Right renal pelvis (tissue), 4 donors: ENCODE data around the gene NME4. TPM values are rescaled to one million over a fixed set of nuclear protein-coding genes. Genes with fewer than 3 reads are reported as not detected.
"Not testable (repeated sequence)": the region's sequence is repeated elsewhere in the genome, so short reads cannot be mapped to it uniquely, and the experiment has no call there.

Experiments used
- DNase-seq, 4 donors: peaks; one replicate each; pipeline ENCODE4 v3.0.0-alpha.2; 2013; ENCODE audit warnings: low read depth in 4 of 4, low spot score in 3 of 4, missing footprints in 1 of 4
- polyA plus RNA-seq, 4 donors: library from polyadenylated mRNA; unstranded; fragments of 120-200 nt; gene quantifications; one replicate each; pipeline ENCODE4 v1.2.1, GENCODE V29; 2013; ENCODE audit not compliant: insufficient read length in 4 of 4

Gene NME4
- polyA plus RNA-seq, result 100 to 1,000 TPM; 110 to 143 (median 117) TPM

DNA sequence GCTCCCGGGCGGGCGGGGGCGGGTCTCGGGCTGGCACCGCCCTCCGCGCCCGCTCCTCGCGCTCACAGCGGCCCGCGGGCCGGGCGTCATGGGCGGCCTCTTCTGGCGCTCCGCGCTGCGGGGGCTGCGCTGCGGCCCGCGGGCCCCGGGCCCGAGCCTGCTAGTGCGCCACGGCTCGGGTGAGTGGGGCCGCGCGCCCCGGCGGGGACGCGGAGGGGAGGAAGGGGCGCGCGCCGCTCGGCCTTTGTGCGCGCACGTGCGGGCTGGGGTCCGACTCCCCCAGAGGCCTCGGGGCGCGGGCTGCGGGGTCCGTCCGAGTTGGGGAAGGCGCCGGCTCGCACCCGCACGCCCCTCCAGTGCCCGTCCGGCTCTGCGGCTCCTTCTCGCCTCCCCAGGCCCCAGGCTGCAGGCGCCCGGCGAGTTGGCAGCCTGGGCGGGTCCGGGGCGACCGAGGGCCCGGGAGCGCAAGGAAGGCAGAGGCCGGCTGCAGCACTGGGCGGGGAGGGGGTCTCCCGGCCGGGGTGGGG is at the start of gene NME4:
Gene NME4, plus strand, starts transcription at position 65 of the 527 bp plus-strand sequence. Its CDS starts 24 bp downstream, at position 89.
- no peak for DNase-seq

DNA sequence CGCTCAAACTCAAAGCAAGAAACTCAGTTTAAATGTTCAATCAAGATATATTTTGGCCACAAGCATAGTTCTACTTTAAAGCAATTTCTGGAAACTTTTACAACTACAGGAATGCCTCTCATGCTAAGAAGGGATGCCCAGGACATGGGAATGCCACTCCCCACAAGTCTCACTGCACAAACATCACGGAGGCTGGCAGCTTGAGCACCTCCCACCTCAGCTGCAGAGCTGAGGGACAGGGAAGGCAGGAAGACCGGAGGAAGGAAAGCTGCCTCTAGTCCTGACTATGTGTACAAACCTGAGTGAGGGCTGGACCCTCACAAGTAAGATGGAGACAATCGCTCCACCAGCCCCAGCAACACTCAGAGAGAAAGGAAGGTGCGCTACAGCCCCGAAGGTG is 49.8 kb upstream of the NME4 start:
- DNase-seq, result no peak

DNA sequence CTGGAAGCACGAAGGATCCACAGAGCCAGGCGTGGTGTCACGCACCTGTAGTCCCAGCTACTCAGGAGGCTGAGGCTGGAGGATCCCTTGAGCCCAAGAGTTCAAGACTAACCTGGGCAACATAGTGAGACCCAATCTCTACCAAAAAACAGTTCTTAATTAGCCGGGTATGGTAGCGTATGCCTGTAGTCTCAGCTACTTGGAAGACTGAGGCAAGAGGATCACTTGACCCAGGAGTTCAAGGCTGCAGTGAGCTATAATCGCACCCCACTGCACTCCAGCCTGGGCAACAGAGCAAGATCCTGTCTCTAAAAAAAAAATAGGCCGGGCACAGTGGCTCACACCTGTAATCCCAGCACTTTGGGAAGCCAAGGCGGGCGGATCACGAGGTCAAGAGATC is 48.5 kb upstream of the NME4 start:
- DNase-seq, result not testable (repeated sequence)

DNA sequence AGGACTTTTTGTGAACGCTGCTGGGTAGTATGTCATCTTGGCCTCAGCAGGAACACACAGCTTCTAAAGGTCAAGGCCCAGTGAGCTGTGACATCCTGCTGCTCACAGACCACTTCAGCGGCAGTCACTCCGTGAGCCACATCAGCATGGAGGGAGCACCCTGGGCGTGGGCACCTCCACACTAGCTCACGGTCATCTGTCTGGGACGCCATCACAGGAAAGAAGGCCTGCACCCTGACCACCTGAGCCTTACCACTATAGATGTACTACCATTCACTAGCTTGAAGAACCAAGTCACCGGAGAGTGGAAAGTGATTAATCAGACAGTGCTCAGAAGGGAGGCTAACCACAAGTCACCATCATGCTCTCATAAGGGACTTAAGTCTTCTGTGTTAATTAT is 47.8 kb upstream of the NME4 start:
- DNase-seq, result no peak

DNA sequence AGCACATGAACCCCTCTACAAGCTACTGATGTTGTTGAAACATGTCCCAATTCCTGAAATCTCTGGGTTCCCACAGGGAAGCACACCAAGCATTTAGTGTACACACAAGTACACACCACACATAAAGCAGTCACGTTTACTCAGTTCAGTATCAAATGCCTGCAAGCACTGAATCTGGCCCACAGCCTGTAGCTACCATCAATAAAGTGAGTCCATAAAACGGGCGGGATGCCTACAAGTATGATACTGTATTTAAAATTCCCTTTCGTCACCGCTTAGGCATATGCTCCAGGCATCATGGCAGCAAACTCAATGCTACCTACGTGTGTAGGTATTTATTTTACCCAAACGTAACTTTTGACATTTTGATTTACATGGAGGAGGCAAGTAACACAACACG is 46.8 kb upstream of the NME4 start:
- no peak for DNase-seq

DNA sequence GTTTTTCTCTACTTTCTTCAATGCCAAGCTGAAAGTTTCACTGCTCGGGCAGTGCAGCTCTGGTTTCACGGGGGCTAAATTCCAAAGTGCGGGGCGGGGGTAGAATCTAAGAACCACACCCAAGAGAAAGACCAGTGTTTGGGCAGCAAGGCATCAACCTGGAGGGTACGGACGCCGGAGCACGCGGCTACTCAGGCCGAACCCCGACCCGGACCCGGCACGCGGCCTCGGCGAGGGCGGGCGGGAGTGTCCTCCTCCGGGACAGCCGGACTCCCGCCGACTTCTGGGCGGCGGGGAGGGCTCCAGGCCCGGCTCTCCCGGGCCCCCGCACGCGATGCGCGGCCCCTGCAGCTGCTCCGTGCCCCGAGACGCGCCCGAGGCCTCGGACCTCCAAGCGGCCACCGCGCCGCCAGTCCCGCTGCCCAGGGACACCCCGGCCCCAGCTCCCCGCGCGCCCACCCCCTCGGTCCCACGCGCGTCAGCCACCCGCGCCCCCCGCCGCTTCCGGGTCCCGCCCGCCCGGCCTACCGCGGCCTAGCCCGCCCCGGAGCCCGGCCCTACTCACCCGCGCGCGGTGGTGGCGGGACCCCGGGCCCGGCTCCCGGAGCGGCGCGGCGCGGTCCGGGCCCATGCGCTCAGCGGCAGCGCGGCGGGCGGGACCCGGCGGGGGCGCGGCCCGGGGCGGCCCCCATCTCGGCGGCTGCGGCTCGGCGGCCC is 45.0 kb upstream of the NME4 start:
- DNase-seq, result no peak

DNA sequence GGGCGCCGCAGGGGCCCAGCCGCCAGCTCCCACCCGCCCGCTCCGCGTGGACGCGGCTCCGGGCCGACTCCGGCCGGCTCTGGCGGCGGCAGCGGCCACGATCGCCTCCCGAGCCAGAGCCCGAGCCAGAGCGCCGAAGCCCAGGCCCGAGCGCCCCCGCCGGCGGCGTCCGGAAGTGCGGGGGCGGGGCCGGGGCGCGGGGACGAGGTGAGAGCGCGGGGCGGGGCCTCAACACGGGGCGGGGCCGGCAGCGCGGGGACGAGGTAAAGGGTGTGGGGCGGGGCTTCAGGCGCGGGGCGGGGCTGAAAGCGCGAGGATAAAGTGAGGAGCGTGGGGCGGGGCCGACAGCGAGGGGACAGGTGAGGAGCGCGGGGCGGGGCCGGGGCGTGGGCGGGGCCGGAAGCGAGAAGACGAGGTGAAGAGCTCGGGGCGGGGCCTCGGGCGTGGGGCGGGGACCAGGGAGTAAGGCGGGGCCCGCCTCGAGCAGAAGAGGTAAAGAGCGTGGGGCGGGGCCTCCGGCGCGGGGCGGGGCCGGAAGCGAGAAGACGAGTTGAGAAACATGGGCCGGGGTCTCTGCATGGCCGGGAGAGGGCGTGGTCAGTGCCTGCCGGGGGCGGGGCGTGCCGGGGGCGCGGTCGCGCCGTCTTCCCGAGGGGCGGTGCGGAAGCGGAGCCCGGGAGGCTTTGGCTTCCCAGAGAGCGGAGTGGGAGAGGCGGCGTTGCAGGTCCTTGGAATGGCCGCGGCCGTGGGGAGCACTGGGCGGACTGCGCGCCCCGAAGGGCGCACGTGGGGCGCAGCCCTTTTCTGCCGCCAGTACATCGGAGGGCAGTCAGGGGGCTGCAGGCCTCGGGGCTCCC is 44.2 kb upstream of the NME4 start, which contains the start of gene AXIN1:
Gene AXIN1, minus strand, starts transcription at position 177 of the 857 bp plus-strand sequence. CDS start 5,698 bp downstream, outside the sequence.
- DNase-seq, result peak; percentile 86 to 92 (median 90)

DNA sequence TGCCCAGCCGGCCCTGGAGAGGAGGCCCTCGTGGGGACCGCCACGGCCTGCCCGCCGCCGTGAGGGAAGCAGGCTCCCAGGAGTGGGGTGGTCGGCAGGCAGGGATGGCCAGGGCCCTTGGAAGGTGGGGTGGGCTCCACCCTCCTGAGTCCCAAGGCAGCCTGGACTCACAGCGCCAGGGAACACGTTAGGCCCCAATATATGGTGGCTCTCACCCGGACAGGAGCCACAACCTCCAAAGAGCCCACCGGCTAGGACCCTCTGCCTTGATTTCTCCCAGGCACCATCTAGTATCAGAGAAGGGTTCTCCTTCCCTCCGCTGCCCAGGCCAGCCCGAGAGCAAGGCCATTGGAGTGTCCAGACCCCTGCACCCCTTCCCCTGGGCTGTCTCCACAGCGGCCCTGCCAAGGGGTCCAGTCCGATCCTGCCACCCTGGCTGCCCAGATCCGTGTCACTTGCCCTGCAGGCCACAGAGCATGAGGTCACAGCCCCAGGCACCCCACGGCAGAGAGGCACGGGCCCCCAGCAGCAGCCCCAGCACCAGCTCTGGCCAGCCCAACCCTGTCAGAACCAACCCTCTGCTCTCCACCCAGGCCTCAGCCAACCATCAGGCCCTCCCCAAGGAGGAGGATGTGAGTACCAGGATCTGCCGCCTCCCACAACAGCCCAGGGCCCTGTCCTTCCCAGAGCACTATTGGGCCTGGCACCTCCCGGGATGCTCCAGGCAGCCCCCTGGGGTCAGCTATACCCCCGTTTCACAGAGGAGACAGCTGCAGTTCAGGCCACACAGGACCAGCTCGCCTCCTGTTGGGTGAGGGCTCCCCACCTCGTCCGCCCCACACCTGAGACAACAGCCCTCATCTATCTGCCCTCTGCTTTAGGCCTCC is 43.4 kb upstream of the NME4 start:
- DNase-seq, result no peak

DNA sequence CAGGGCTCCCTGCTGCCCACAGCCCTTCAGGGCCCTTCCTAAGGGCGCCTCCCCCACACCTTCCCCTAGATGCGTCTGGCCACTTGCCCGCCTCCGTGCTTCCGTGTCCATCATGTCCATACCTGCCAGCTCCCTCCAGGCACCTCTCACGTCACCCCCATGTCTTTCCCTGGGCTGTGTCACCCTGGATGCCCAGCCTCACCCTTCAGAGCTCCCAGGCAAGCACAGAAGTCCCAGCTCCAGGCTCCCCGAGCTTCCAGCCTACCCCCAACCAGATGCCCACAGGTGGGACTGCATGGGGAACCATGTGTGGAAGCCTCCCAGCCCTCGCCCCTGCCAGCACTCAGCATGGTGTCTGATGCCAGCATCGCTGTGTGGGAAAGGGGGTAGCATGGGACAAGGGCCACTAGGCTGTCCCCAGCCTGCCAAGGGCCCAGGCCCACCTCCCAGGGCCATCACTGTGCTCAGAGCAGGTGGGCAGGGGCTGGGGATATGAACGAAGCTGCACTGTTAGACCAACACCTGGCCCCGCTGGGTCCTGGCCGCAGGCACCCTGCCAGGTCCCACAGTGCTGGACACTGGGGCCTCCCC is 42.6 kb upstream of the NME4 start:
- DNase-seq, result no peak

DNA sequence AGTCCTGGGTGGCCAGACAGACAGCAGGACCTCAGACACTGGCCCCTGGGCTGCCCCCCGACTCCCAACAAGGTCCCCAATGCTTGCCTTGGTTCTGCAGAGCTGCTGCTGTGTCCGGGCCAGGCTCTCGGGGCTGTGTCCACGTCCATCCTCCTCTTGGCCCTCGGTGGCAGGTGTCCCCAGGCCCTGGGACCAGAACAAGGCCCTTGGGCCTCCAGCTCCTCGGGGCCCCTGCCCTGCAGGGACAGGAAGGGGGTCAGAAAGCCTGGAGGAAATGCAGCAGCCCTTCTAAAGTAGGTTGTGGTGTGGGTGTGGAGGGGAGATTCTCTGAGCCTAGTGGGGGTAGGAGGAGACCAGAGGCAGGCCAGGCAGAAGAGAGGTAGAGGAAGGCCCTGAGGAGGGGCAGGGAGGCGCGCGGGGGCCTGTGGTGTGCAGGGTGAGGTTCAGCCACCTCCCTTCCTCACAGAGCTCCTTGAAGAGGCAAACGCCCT is 42.0 kb upstream of the NME4 start:
- no peak for DNase-seq

DNA sequence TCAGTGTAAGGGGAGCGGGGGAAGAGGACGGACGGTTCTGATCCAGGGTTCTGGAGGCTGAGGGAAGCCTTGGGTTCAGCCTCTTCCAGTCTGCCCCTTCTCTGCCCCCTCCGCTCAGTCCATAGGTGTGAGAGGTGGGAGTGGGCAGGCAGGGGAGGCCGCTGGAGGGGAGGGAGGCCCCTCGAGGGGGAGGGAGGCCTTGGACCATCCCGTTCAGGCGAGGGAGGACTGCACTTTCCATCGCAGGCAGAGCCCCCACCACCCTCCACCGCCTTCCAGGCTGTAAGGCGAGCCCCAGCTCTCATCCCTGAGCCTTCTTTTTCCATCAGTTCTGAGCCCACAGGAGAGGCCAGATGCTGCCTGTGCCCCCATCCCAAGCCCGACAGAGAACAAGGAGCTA is 40.3 kb upstream of the NME4 start:
- no peak for DNase-seq

DNA sequence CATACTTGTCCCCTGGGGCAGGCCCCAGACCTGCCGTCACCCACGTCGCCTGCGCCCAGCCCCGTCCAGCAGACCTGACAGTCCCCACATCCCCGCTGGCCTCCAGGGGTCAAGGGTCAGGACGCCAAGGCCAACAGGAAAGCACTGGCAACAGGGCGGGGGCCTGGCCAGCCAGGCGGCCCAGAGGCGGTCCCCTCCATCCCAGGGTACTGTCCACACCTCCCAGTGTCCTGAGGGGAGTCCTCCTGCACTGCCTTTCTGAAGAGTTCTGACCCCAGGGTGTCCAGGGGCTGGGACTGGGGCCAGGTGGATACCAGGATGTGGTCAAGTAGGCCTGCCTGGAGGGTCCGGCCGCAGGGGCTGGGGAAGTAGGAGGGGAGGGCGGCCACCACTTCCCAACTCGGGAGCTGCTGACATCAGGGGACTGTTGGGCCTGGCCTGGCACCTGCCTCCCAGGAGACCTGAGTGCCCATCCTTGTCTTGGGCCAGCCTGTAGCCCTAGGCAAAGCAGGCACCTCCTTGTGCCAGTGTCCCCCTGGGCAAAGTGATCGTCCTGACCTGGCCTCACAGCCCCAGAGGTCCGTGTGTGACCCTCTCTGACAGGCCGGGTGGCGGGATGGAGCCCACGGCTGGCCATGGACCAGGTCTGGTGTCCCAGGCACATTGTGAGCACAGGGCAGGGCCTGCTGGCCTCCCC is 37.8 kb upstream of the NME4 start:
- DNase-seq, result no peak

DNA sequence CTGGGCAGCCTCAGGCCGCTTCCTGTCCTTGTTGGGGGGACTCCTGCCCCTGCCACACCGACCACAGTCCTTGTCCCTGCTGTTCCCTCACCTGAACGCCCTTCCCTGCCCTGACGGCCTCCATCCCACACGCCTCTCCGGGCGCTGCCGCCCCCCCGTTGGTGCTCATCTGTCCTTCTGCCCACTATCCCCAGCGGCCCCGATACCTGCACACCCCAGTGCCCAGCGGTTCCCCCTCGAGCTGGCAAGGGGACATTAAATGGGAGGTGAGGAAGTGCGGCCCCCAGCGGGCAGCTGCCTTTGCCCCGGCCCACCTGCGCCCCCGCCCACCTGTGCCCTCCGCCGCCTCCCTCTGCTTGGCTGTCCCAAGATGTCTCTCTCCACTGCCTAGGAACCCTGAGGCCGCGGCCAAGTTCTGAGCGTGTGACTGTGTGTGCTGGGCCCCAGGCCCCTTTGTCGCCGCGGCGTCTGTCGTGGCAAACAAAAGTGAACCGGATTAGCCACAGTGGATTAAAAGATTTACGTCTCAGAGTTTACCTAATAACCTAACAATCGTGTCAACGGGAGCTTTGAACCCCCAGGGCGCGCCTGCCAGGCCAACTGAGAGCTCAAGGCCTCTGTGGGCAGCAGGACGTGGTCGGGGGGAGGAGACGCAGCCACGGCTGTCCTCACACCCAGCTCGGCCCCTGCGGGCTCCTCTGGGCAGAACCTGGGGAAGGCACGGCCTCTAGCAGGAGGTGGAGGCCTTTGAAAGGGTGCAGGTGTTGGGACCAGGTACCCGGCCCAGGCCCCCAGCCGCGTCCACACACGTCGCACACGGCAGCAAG is 36.9 kb upstream of the NME4 start:
- DNase-seq, result no peak

DNA sequence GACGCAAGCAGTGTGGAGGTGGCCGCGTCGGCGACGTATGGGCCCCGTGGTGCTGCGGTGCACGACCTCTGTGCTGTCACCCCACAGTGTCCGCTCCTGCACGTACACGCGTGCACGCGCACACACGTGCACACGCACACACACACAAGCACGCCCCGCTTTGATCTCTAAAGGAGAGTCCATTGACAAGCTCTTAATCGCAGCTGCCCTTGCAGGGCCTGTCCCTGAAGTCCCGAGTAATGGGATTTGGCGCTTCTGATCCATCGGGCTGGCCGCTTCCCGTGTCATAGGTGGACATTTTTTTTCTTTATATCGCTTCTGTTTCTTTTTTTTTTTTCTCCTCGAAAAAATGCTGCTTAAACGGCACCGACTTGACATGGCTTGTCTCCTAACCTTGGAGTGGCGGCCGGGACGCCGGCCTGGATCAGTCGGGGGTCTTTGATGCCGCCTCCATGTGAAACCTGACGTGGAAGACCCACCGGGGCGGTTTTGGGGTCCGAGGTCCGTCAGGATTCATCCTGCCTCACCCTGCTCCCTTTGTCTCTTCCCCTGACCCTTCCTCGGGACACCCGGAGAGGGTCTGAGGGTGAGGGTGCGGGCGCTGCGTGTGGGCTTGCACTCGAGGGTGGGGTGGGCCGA is 36.2 kb upstream of the NME4 start:
- DNase-seq, result no peak

DNA sequence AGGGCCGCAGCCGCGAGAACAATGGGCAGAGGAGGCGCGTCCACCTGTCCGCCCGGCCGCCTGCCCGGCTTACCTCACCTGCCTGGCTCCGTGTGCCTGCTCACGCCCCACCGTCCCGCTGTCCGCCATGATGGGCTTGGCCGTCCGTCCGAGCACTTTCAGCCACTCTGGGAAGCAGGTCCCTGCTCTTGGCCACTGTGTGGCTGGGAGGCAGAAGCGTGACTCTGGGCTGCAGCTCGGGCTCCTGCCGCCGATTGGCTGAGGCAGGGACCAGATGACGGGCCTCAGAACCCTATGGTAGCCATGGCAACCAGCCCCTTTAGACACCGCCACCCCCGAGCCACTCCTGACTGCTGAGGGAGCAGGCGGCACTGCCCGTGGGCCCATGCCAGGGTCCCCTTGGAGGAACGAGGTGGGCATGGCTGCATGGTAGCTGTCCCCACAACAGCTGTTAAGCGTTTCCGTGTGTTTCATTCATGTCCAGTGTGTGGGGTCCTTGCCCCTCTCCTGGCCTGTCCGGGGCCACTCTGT is 35.6 kb upstream of the NME4 start:
- DNase-seq, result no peak

DNA sequence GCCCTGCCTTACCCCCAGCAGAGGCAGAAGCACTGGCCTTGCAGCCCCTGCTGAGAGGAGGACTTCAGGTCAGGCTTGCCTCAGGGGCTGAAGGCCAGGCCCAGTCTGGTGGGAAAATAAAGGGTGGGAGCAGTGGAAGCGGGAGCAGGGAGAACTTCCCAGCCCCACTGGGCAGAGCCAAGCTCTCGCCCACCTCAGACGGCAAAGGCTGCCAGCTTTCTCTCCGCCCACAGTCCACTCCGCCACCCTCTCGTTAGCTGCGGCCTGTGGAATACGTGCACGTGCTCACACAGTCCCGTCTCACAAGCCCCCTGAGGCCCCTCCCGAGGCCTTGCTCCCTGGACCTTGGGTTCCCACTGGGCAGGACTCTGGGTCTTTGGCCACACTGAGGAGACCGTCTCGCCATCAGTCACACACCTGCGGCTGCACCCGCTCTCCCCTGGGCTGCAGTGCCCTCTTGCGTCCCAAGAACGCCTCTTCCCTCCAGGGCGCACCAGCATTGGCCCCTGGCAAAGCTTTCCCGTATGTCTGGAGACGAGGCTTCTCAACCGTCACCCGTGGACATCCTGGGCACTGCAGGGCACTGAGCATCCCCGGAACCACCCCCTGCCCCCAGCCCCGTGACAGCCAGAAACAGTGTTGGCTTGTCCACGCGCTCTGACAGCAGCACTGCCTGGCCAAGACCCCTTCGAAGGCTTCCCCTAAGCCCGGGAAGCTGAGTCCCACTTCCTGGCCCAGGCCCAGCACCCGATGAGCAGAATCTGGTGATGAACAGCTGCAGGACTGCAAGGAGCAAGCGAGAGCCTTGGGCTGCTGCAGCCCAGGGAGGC is 34.9 kb upstream of the NME4 start:
- no peak for DNase-seq

DNA sequence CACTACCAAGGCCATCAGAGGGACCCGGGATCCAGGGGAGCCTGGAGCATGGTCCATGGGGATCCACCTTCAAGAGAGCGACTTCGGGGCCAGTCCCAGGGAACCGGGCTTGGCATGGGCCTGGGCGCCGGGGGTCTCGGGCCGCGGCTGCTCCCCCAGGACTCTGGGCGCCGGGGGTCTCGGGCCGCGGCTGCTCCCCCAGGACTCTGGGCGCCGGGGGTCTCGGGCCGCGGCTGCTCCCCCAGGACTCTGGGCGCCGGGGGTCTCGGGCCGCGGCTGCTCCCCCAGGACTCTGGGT is 34.3 kb upstream of the NME4 start:
- not testable (repeated sequence) for DNase-seq
